GM12864 (cell line): ENCODE results near the gene PRRT1.

Experiments used
- DNase-seq: peaks from one replicate; pipeline ENCODE4 v3.0.0-alpha.2; 2011; ENCODE audit warnings: low read depth
- H3K4me3 ChIP-seq: 2 replicates; pipeline ENCODE4 v1.5.1; 2011; ENCODE audit warnings: mild to moderate bottlenecking, low read depth, low read length, control low read depth
- TF ChIP-seq, protein P1 (sequence below): IDR thresholded peaks from 2 replicates; pipeline ENCODE4 v1.5.1; 2011; ENCODE audit warnings: low read depth, mild to moderate bottlenecking, moderate library complexity, low read length, control low read depth, inconsistent platforms; ENCODE audit errors: missing control alignments

Gene PRRT1

DNA sequence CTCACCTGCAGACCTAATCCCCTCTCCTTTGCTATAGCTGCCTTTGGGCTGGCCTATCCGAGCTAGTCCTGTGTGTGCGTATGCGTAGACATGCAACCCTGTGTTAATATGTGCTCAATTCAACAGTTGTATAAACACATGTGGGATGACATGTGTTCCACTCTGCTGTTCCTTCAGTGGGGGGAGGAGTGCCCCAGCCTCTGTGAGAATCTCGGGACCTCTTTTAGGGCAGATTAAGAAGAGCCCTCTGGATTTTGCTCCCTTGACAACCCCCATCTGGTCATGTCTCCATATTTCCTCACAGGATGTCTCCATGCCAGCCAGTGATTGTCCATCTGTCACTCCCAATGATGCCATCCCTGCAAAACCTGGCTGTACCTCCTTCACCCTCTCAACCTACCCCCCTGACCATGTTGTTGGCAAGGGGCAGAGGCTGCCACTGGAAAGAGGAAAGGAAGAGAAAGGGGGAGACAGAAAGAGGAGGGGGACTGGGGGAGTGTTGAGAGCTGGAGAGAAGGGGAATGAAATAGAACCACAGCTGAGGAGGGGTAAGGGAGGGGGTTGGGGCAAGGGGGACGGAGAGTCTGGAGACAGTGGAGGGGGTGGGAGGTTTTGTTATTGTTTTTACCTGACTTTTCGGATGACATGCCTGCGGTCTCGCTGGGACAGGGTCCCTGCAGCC is 417 bp downstream of the PRRT1 start:
- DNase-seq, result no peak
- no peak overlapping the region for H3K4me3 ChIP-seq
- TF ChIP-seq, protein P1, sequence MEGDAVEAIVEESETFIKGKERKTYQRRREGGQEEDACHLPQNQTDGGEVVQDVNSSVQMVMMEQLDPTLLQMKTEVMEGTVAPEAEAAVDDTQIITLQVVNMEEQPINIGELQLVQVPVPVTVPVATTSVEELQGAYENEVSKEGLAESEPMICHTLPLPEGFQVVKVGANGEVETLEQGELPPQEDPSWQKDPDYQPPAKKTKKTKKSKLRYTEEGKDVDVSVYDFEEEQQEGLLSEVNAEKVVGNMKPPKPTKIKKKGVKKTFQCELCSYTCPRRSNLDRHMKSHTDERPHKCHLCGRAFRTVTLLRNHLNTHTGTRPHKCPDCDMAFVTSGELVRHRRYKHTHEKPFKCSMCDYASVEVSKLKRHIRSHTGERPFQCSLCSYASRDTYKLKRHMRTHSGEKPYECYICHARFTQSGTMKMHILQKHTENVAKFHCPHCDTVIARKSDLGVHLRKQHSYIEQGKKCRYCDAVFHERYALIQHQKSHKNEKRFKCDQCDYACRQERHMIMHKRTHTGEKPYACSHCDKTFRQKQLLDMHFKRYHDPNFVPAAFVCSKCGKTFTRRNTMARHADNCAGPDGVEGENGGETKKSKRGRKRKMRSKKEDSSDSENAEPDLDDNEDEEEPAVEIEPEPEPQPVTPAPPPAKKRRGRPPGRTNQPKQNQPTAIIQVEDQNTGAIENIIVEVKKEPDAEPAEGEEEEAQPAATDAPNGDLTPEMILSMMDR, result no peak

- TF ChIP-seq, protein P1, result no peak
- H3K4me3 ChIP-seq, result no peak overlapping the region
- no peak for DNase-seq
Observed at GRCh38 chr6:32149932-32150870, 1.5 kb downstream of the PRRT1 start.

DNA sequence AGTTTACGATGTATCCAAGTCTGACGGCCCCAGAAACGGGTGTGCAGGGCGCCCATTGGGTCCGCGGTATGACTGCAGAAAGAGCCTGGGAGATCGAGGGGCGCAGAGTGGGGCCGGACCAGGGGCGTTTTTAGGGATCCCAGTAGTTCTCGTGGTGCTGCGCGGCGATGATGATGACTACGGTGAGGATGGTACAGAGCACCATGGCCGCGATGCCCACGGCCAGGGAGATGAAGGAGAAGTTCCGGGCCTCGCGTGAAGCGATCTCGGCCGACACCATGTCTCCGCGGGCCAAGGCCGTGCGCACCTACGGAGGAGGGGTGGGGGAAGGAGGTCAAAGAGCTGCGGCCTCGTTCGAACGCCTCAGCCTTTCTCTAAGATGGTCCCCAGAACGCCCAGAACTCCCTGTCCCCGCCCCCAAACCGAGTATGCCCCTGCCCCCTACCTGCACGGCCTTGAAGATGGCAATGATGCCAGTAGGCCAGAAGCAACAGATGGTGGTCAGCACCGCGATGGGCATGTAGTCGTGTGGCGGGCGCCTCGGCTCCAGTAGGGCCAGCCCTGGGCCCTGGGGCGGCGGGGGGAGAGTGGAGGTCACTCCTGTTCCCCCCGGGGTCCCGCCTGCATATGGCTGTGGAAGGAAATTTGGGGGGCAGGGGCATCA is 2.5 kb downstream of the PRRT1 start:
- TF ChIP-seq, protein P1, result no peak
- no peak for DNase-seq
- H3K4me3 ChIP-seq, result no peak overlapping the region

DNA sequence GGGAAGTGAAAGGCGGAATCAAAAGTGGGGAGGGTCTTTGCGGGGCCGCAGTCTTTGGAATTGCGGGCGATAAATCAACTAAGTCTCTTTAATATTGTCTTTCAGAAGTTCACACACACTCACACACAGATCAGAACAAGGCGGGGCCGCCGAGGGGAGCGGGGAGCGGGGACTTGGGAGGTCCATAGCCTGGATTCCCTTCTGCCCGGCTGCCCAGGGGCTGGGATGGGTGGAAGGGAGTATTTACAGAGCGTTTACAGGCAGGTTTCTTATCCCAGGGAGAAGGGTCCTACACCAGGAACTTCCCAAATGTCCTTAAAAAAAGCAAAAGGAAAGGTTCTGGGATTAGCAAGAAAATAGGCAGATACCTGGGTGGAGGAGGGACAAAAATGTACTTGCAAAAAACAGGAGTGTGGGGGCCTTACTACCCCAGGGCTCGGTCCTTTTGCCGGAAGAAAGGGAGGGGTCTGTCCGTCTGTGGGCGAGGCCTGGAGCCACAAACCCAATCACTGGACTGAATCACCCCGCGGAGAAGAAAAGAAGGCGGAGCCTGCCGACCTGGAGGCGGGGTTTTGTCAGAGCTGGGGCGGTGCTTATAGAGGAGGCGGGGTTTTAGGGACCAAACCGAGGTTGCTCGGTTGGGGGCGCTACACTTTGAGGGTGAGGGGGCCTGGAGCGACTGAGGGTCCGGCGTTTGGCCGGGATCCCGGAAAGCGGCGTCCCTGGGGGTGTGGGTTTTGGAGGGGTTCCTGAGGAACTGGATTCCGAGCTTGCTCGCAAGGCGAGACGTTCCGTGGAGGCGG is 3.2 kb downstream of the PRRT1 start:
- TF ChIP-seq, protein P1, result no peak
- DNase-seq, result no peak
- H3K4me3 ChIP-seq, result no peak overlapping the region

- H3K4me3 ChIP-seq, result no peak overlapping the region
- TF ChIP-seq, protein P1, result peak; percentile 15
- no peak for DNase-seq
Observed at GRCh38 chr6:32147401-32148132, 4.2 kb downstream of the PRRT1 start.

DNA sequence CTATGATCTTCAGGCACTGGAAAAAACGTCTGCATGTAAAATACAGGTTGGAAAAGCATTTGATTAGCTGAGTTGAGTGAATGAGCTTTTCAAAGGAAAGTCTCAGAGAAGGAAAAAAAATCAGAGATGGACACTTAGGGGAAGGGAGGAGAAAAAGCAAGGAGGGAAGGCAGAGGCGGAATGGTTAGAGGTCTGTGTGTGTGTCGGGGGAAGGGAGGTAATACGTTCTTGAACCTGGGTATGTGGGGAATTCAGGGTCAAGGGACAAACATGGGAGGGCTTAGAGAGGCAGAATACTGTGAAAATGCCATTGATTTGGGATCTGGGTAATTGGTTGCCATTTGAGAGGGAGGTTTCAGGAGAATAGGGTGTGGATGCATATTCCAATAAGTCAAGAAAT is 5.1 kb downstream of the PRRT1 start:
- DNase-seq, result no peak
- H3K4me3 ChIP-seq, result no peak overlapping the region
- TF ChIP-seq, protein P1, result no peak
